Neural cell (in vitro differentiated cells): Measurements from ENCODE around the gene SLC41A1. TPM values are rescaled to one million over a fixed set of nuclear protein-coding genes. Genes with fewer than 3 reads are reported as not detected.

Source experiments
- polyA plus RNA-seq: library from polyadenylated mRNA; depleted of rRNA; stranded (reverse); fragments of >200 nt; gene quantifications from 2 replicates; pipeline ENCODE4 v1.2.3, GENCODE V29; 2014

The SLC41A1 gene
- polyA plus RNA-seq, 1 donor from 2014 or later = 4.2 TPM

Other genes starting within 250 kb of the SLC41A1 start
- gene ELK4, start 181.2 kb downstream of the SLC41A1 start, polyA plus RNA-seq = 6.0 and 10.0 TPM in 2 replicates
- gene SLC45A3, start 132.7 kb downstream of the SLC41A1 start, polyA plus RNA-seq = 0.53 and 0.72 TPM in 2 replicates
- gene NUCKS1, start 63.0 kb downstream of the SLC41A1 start, polyA plus RNA-seq = 116 and 134 TPM in 2 replicates
- gene RAB29, start 37.7 kb downstream of the SLC41A1 start, polyA plus RNA-seq = 0.18 and 0.40 TPM in 2 replicates
- not detected in 2 replicates for gene PM20D1, start 36.9 kb upstream of the SLC41A1 start, polyA plus RNA-seq
- not detected in 2 replicates for gene SLC26A9, start 130.3 kb upstream of the SLC41A1 start, polyA plus RNA-seq
- not detected in 2 replicates for gene RAB7B, start 190.2 kb upstream of the SLC41A1 start, polyA plus RNA-seq
- not detected in 2 replicates for gene CTSE, start 210.7 kb upstream of the SLC41A1 start, polyA plus RNA-seq
- not detected in 2 replicates for gene RHEX, start 240.0 kb upstream of the SLC41A1 start, polyA plus RNA-seq